Uterus (tissue), 2 donors: Measurements from ENCODE around the gene TMEM123.

Experiments
- POLR2A ChIP-seq, 2 donors: fragments of 450-650 bp; IDR thresholded peaks; one replicate each; pipeline ENCODE4 v1.6.1; 2016; ENCODE audit warnings: antibody characterized with exemption in 2 of 2, mild to moderate bottlenecking in 1 of 2, moderate library complexity in 1 of 2
- TF ChIP-seq, protein P1 (sequence below), 4 experiments: fragments of 200-600 bp in 2 of 4; fragments of 450-650 bp in 2 of 4; sonication (generic) in 2 of 4; IDR thresholded peaks; one replicate each; pipeline ENCODE4 v1.5.1; 2016 to 2019; ENCODE audit warnings: antibody characterized with exemption in 4 of 4, mild to moderate bottlenecking in 2 of 4, moderate library complexity in 1 of 4

DNA sequence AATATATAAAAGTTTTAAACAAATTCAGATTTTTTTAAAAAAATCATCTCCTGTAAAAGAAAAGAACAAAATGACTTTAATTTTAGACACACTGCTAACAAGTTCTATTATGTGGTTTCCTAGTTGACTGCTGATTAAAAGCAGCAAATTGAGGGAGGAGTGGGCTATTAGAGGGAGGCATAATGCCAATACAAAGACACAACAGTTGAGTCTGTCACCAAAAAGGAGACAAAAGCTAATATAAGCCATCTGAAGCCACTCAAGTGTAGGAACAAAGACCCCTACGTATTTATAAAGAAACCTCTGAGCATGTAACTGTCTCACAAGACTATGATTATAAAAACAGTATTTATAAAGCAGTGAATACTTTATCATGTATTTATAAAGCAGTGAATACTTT is 28.6 kb downstream of the TMEM123 start:
- TF ChIP-seq, protein P1, sequence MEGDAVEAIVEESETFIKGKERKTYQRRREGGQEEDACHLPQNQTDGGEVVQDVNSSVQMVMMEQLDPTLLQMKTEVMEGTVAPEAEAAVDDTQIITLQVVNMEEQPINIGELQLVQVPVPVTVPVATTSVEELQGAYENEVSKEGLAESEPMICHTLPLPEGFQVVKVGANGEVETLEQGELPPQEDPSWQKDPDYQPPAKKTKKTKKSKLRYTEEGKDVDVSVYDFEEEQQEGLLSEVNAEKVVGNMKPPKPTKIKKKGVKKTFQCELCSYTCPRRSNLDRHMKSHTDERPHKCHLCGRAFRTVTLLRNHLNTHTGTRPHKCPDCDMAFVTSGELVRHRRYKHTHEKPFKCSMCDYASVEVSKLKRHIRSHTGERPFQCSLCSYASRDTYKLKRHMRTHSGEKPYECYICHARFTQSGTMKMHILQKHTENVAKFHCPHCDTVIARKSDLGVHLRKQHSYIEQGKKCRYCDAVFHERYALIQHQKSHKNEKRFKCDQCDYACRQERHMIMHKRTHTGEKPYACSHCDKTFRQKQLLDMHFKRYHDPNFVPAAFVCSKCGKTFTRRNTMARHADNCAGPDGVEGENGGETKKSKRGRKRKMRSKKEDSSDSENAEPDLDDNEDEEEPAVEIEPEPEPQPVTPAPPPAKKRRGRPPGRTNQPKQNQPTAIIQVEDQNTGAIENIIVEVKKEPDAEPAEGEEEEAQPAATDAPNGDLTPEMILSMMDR (IDR thresholded peaks at IDR 0.05): no peak
- no peak for TF ChIP-seq POLR2A (IDR thresholded peaks at IDR 0.05)
